PFSK-1 (cell line): ENCODE measurements around the gene DEFB123.

Experiments
- POLR2AphosphoS5 ChIP-seq: IDR thresholded peaks from 2 replicates; pipeline ENCODE4 v1.6.1; 2012; ENCODE audit warnings: low read depth, mild to moderate bottlenecking, control low read depth, low read length, moderate library complexity
- SIN3A ChIP-seq: IDR thresholded peaks from 2 replicates; pipeline ENCODE4 v1.6.1; 2012; ENCODE audit warnings: mild to moderate bottlenecking, low read length, moderate library complexity, borderline replicate concordance; ENCODE audit not compliant: insufficient read depth
- TF ChIP-seq, protein P1 (sequence below), 2 experiments: IDR thresholded peaks; 2 replicates each; pipeline versions ENCODE4 v1.6.1 to v1.8.0; 2011 to 2012; ENCODE audit warnings: low read depth in 2 of 2, low read length in 2 of 2, control low read depth in 1 of 2, inconsistent platforms in 1 of 2, mild to moderate bottlenecking in 1 of 2, moderate library complexity in 1 of 2; ENCODE audit not compliant: insufficient read depth in 1 of 2

DNA sequence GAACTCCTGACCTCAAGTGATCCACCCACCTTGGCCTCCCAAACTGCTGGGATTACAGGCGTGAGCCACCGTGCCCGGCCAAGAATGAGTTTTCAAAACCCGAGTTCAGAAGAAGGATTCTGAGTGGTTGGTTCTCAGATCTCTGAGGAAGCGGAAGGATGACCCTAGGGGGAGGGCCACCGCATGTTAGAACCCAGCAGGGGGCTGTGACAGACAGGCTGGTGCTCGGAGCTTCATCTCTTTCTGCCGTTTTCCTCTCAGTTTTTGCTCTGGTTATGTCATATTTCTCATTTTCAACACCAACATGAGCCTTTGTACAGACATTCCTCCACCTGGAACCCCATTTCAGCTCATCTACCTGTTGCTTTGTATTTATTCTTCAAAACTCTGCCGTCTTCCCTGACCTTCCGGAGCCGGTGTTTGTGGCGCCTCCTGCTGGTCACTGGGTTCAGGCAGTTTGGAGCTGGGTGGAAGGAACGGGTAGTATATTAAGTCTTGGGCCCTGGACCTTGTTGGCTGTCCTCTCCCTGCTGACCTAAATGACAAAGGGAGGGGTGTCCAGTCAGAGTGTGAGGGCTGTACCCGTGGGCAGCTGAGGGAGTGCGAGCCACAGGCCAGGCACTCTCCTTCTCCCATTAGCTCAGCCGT is at the start of gene DEFB123:
- TF ChIP-seq, protein P1, sequence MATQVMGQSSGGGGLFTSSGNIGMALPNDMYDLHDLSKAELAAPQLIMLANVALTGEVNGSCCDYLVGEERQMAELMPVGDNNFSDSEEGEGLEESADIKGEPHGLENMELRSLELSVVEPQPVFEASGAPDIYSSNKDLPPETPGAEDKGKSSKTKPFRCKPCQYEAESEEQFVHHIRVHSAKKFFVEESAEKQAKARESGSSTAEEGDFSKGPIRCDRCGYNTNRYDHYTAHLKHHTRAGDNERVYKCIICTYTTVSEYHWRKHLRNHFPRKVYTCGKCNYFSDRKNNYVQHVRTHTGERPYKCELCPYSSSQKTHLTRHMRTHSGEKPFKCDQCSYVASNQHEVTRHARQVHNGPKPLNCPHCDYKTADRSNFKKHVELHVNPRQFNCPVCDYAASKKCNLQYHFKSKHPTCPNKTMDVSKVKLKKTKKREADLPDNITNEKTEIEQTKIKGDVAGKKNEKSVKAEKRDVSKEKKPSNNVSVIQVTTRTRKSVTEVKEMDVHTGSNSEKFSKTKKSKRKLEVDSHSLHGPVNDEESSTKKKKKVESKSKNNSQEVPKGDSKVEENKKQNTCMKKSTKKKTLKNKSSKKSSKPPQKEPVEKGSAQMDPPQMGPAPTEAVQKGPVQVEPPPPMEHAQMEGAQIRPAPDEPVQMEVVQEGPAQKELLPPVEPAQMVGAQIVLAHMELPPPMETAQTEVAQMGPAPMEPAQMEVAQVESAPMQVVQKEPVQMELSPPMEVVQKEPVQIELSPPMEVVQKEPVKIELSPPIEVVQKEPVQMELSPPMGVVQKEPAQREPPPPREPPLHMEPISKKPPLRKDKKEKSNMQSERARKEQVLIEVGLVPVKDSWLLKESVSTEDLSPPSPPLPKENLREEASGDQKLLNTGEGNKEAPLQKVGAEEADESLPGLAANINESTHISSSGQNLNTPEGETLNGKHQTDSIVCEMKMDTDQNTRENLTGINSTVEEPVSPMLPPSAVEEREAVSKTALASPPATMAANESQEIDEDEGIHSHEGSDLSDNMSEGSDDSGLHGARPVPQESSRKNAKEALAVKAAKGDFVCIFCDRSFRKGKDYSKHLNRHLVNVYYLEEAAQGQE (IDR thresholded peaks at IDR 0.05; ENCODE audit: insufficient read depth in 1 of 2, low read depth in 2 of 2, low read length in 2 of 2): no peak
- TF ChIP-seq POLR2AphosphoS5: no peak
- TF ChIP-seq SIN3A: no peak
